SU-DHL-6 (cell line): ENCODE results near the gene MYOC.

ENCODE experiments used
- H2AFZ ChIP-seq: fragments of 200-600 bp; sonication (generic); 2 replicates; pipeline ENCODE4 v1.6.1; 2014; ENCODE audit warnings: low read depth, mild to moderate bottlenecking, moderate library complexity, mixed read lengths, antibody characterized with exemption, low read length; ENCODE audit not compliant: severe bottlenecking
- H3F3A ChIP-seq: fragments of 200-600 bp; shearing (Covaris generic); 2 replicates; pipeline ENCODE4 v1.6.0; 2016; ENCODE audit warnings: antibody characterized with exemption, mild to moderate bottlenecking; ENCODE audit not compliant: insufficient read depth
- H3K27ac ChIP-seq: fragments of 200-600 bp; sonication (generic); 2 replicates; pipeline ENCODE4 v1.5.1; 2016; ENCODE audit warnings: low read depth, mild to moderate bottlenecking, low read length, moderate library complexity, mixed read lengths
- H3K27me3 ChIP-seq: fragments of 200-600 bp; sonication (generic), shearing (Covaris generic); 2 replicates; pipeline ENCODE4 v1.6.0; 2014; ENCODE audit warnings: mild to moderate bottlenecking, low read length
- H3K36me3 ChIP-seq: fragments of 200-600 bp; sonication (generic); 2 replicates; pipeline ENCODE4 v1.6.1; 2014; ENCODE audit warnings: mild to moderate bottlenecking, low read length, mixed read lengths
- H3K4me2 ChIP-seq: fragments of 300-600, 200-600 bp; shearing (Covaris generic), sonication (generic); 2 replicates; pipeline ENCODE4 v1.6.0; 2014; ENCODE audit warnings: low read length, low read depth, mild to moderate bottlenecking; ENCODE audit not compliant: poor library complexity, severe bottlenecking
- H3K4me3 ChIP-seq: fragments of 200-600 bp; sonication (generic); 2 replicates; pipeline ENCODE4 v1.5.1; 2014; ENCODE audit warnings: antibody characterized with exemption, low read length, mild to moderate bottlenecking, mixed read lengths; ENCODE audit not compliant: insufficient read depth, poor library complexity, severe bottlenecking
- H3K79me2 ChIP-seq: fragments of 200-600 bp; sonication (generic); 2 replicates; pipeline ENCODE4 v1.6.1; 2014; ENCODE audit warnings: mild to moderate bottlenecking, low read length, moderate library complexity; ENCODE audit not compliant: insufficient read depth
- H3K9ac ChIP-seq: fragments of 200-600 bp; sonication (generic); 2 replicates; pipeline ENCODE4 v1.7.0; 2014; ENCODE audit warnings: mild to moderate bottlenecking, low read length
- H3K9me2 ChIP-seq: fragments of 200-600 bp; sonication (generic); replicated peaks from 2 replicates; pipeline ENCODE4 v1.6.1; 2014; ENCODE audit warnings: low read length; ENCODE audit not compliant: insufficient read depth
- H3K9me3 ChIP-seq: fragments of 200-600 bp; sonication (generic); 2 replicates; pipeline ENCODE4 v1.6.1; 2014; ENCODE audit warnings: low read length, mixed read lengths; ENCODE audit not compliant: insufficient read depth
- H4K20me1 ChIP-seq: fragments of 200-600 bp; sonication (generic); 2 replicates; pipeline ENCODE4 v1.6.1; 2014; ENCODE audit warnings: low read depth, mild to moderate bottlenecking, antibody characterized with exemption, low read length, moderate library complexity, mixed read lengths
- EZH2phosphoT487 ChIP-seq: fragments of 200-600 bp; sonication (generic), shearing (Covaris generic); conservative IDR thresholded peaks from 2 replicates; pipeline ENCODE4 v1.6.1; 2018; ENCODE audit warnings: mild to moderate bottlenecking, antibody characterized with exemption, low read length, moderate library complexity, mixed read lengths
- TF ChIP-seq, protein P1 (sequence below): fragments of 200-600 bp; sonication (generic); IDR thresholded peaks from one replicate; pipeline ENCODE4 v1.5.1; 2017; ENCODE audit warnings: antibody characterized with exemption, mild to moderate bottlenecking, low read length, moderate library complexity; ENCODE audit not compliant: insufficient read depth, poor library complexity, severe bottlenecking

MYOC gene

DNA sequence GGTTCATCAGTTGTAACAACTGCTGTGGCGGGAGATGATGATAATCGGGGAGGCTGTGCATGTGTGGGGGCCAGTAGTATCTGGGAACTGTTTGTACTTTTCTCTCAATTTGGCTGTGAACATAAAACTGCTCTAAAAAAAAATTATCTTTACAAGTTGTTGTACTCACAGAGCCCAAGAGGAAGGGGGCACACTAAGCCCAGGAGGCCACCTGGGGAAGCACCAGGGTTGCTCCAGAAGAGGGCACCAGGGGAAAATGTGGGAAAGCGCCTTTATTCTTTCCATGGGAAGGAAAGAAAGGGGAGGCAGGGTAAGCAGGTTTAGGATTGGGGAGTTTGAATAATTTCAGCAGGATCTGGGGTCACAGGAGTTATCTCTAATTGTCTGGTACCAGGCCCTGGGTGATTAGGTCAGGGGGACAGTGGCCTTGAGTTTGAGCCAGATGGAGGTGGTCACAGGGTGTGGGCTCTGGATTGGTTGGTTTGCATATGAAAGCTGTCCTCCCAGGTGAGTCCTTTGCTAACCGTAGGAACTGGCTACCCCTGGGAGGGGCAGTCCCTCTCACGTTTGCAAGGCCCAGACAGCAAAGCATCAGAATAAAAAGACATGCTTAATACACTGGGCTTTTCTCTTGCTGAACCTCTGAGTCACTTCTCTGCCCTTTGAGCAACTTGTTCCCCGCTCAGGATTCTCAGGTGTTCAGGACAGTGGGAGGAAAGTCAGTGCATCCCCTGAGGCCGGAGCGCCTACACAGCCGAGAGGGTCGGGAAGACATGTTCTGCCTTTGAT is 11.2 kb downstream of the MYOC start:
- no peaks in the 10 kb centered on the region for H3K36me3 ChIP-seq
- no peaks in the 10 kb centered on the region for H3K79me2 ChIP-seq
- no peaks in the 10 kb centered on the region for H3K27me3 ChIP-seq
- no peaks in the 10 kb centered on the region for H3F3A ChIP-seq
- no peaks in the 10 kb centered on the region for H3K9me3 ChIP-seq
- no peak overlapping the region for H3K4me2 ChIP-seq
- no peak overlapping the region for H2AFZ ChIP-seq
- H3K9ac ChIP-seq, result no peak overlapping the region
- H3K4me3 ChIP-seq, result no peak overlapping the region
- H4K20me1 ChIP-seq, result no peaks in the 10 kb centered on the region
- no peaks in the 10 kb centered on the region for H3K9me2 ChIP-seq
- no peak for TF ChIP-seq EZH2phosphoT487
- TF ChIP-seq, protein P1, sequence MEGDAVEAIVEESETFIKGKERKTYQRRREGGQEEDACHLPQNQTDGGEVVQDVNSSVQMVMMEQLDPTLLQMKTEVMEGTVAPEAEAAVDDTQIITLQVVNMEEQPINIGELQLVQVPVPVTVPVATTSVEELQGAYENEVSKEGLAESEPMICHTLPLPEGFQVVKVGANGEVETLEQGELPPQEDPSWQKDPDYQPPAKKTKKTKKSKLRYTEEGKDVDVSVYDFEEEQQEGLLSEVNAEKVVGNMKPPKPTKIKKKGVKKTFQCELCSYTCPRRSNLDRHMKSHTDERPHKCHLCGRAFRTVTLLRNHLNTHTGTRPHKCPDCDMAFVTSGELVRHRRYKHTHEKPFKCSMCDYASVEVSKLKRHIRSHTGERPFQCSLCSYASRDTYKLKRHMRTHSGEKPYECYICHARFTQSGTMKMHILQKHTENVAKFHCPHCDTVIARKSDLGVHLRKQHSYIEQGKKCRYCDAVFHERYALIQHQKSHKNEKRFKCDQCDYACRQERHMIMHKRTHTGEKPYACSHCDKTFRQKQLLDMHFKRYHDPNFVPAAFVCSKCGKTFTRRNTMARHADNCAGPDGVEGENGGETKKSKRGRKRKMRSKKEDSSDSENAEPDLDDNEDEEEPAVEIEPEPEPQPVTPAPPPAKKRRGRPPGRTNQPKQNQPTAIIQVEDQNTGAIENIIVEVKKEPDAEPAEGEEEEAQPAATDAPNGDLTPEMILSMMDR, result no peak
- no peak overlapping the region for H3K27ac ChIP-seq

DNA sequence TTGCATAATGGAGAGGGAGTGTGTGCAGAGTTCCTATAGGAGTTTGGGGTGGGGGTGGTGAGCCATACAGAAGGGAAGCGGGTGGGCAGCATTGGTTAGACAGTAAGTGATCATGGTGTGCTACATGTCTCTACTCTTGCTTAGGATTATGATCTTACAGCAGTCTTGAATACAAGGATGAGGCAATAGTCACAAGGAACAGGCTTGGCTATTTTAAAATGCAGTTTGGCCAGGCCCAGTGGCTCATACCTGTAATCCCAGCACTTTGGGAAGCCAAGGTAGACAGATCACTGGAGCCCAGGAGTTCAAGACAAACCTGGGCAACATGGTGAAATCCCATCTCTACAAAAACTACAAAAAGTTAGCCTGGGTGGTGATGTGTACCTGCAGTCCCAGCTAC is 12.3 kb downstream of the MYOC start:
- Histone ChIP-seq H4K20me1 (no peaks in the 10 kb centered on the region), H3F3A (no peaks in the 10 kb centered on the region), H3K36me3 (no peaks in the 10 kb centered on the region), H3K9me3 (no peaks in the 10 kb centered on the region), H3K4me2 (no peak overlapping the region), H2AFZ (no peak overlapping the region), H3K27ac (no peak overlapping the region), H3K9ac (no peak overlapping the region), H3K27me3 (no peaks in the 10 kb centered on the region), H3K4me3 (no peak overlapping the region), H3K9me2 (no peaks in the 10 kb centered on the region), H3K79me2 (no peaks in the 10 kb centered on the region)
- no peak for TF ChIP-seq EZH2phosphoT487
- TF ChIP-seq, protein P1, result no peak

DNA sequence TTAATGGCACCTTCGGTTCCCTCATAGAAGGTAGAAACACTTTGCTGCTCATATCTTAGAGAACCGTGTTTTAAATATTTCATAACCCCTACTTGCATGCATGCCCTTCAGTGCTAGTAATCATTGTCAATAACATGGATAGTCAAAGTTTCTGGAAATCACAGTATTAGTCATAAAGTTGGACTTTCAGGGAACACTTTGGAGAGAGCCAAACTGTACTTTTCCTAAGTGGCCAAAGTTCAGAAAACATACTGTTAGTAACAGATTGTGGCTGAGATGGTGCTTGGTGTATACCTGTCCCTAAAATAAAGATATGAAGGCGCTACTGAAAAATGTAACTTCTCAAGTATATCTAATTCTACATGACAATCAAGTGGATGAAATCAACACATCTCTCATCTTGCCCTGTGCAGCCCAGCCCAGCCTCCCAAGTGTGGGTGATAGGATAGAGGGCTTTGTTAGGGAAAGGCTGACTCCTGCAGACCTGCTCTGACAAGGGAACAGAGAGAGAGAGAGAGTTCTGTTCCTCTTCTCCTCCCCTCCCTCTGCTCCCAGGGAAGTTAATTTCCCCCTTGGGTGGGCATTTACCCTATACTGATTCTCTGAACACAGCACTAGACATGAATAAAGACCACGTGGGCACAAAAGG is 14.4 kb downstream of the MYOC start:
- H3K9ac ChIP-seq, result no peak overlapping the region
- no peak overlapping the region for H2AFZ ChIP-seq
- no peaks in the 10 kb centered on the region for H3K36me3 ChIP-seq
- no peaks in the 10 kb centered on the region for H3K9me2 ChIP-seq
- no peaks in the 10 kb centered on the region for H3K9me3 ChIP-seq
- no peak overlapping the region for H3K4me2 ChIP-seq
- no peaks in the 10 kb centered on the region for H3K27me3 ChIP-seq
- no peak overlapping the region for H3K4me3 ChIP-seq
- H3F3A ChIP-seq, result no peaks in the 10 kb centered on the region
- no peaks in the 10 kb centered on the region for H4K20me1 ChIP-seq
- no peak overlapping the region for H3K27ac ChIP-seq
- no peak for TF ChIP-seq EZH2phosphoT487
- TF ChIP-seq, protein P1, result no peak
- no peaks in the 10 kb centered on the region for H3K79me2 ChIP-seq
